ENCODE data around the gene BMP8A. TPM values are rescaled to one million over a fixed set of nuclear protein-coding genes. Genes with fewer than 3 reads are reported as not detected.

Gene BMP8A
- total and polyA plus RNA-seq, 10 of the 15 experiments (the other 5 are each of a cell fraction or from before 2014, with no cell fraction given), result not detected

DNA sequence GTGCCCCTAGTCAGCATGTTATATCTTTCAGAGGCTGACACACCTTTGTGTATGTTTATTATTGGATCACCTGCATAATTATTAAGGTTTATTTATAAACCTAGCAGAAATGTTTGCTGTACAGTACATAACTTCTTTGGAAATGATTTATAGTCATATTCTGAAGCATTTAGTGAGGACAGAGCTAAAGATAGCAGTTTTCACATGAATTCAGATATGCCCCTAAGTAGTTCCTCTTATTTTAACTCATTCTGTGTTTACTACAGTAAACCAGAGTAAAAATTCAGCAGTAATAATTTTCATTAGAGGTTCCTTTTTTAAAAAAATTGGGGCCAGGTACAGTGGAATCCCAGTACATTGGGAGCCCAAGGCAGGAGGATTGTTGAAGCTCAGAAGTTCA lies 21.4 kb upstream of the BMP8A start:
- TF ChIP-seq, protein P1, sequence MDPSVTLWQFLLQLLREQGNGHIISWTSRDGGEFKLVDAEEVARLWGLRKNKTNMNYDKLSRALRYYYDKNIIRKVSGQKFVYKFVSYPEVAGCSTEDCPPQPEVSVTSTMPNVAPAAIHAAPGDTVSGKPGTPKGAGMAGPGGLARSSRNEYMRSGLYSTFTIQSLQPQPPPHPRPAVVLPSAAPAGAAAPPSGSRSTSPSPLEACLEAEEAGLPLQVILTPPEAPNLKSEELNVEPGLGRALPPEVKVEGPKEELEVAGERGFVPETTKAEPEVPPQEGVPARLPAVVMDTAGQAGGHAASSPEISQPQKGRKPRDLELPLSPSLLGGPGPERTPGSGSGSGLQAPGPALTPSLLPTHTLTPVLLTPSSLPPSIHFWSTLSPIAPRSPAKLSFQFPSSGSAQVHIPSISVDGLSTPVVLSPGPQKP (IDR thresholded peaks at IDR 0.05; ENCODE audit: low read depth, low read length), result no peak
- TF ChIP-seq SMC3 (IDR thresholded peaks at IDR 0.05; ENCODE audit: borderline replicate concordance, low read length) (no peak), SREBF2 (IDR thresholded peaks at IDR 0.05; ENCODE audit: low read length) (no peak), NRF1 (conservative IDR thresholded peaks at IDR 0.05; ENCODE audit: low read depth, low read length) (no peak), CHD2 (IDR thresholded peaks at IDR 0.05; ENCODE audit: borderline replicate concordance, low read depth, low read length) (no peak), HCFC1 (IDR thresholded peaks at IDR 0.05; ENCODE audit: low read length) (no peak), MTA2 (IDR thresholded peaks at IDR 0.05; ENCODE audit: low read depth) (no peak), EGR1 (IDR thresholded peaks at IDR 0.05; ENCODE audit: borderline replicate concordance in 1 of 2, low read depth in 2 of 2, low read length in 2 of 2) (no peak), STAT3 (IDR thresholded peaks at IDR 0.05; ENCODE audit: low read depth, low read length) (no peak)
- TF ChIP-seq, protein P2, sequence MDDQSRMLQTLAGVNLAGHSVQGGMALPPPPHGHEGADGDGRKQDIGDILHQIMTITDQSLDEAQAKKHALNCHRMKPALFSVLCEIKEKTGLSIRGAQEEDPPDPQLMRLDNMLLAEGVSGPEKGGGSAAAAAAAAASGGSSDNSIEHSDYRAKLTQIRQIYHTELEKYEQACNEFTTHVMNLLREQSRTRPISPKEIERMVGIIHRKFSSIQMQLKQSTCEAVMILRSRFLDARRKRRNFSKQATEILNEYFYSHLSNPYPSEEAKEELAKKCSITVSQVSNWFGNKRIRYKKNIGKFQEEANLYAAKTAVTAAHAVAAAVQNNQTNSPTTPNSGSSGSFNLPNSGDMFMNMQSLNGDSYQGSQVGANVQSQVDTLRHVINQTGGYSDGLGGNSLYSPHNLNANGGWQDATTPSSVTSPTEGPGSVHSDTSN (IDR thresholded peaks at IDR 0.05; ENCODE audit: insufficient replicate concordance, low read depth, low read length), result no peak
- Histone ChIP-seq H4K20me1 (ENCODE audit: control insufficient read depth, insufficient read depth) (no peaks in the 10 kb centered on the region), H3K9me3 (replicated peaks; ENCODE audit: control insufficient read depth, insufficient read depth, low read length) (no peaks in the 10 kb centered on the region), H3K4me2 (ENCODE audit: control insufficient read depth, insufficient read depth) (no peak overlapping the region), H3K79me2 (ENCODE audit: control insufficient read depth, insufficient read depth, low read length) (no peaks in the 10 kb centered on the region), H3K9ac (ENCODE audit: control insufficient read depth, insufficient read depth, low read length) (no peak overlapping the region), H3K27ac (ENCODE audit: control insufficient read depth, insufficient read depth) (no peak overlapping the region), H3K36me3 (ENCODE audit: control insufficient read depth in 2 of 2, insufficient read depth in 2 of 2, low read length in 1 of 2) (peaks cover 4 to 13% of the 10 kb centered on the region in 2 experiments), H3K4me1 (ENCODE audit: control insufficient read depth, insufficient read depth, low read length) (no peaks in the 10 kb centered on the region), H3K4me3 (no peak overlapping the region), H2AFZ (ENCODE audit: control insufficient read depth, low read depth, low read length) (no peak overlapping the region), H3K27me3 (replicated peaks in 1 of 2; ENCODE audit: control insufficient read depth in 2 of 2, insufficient read depth in 2 of 2, low read length in 1 of 2) (no peaks in the 10 kb centered on the region)
- no peak for FAIRE-seq
- no TSS peak for BruUV-seq (replicated peaks)
- no peak for DNase-seq (ENCODE audit: low read depth, low spot score)
- ATAC-seq, result no peak
- intact Hi-C loops (cut with micrococcal nuclease; ENCODE audit: unreplicated experiment) (loop anchor here (5.0 kb wide), 1 partner anchor 67 kb away; no protein-coding TSS in a partner anchor), in situ Hi-C loops (cut with MboI) (no loop called here)
- ChIA-PET POLR2A (no interaction called here), RAD21 (ENCODE audit: unreplicated experiment) (interaction anchor here (1.2 to 2.0 kb wide), 2 partner anchors 69 to 105 kb away, joined by 3 to 4 read pairs; no protein-coding TSS in a partner anchor), CTCF (interaction anchor here (1.0 to 4.6 kb wide), 5 partner anchors 13 to 69 kb away, joined by 3 to 27 read pairs (median 3); no protein-coding TSS in a partner anchor), SMC1A (ENCODE audit: uncharacterized antibody, unreplicated experiment) (interaction anchor here (1.2 to 1.4 kb wide), 2 partner anchors 19 to 69 kb away, joined by 3 to 5 read pairs; no protein-coding TSS in a partner anchor)

Data from GM12878 (cell line).